ENCODE data around the gene NEURL3. TPM values are rescaled to one million over a fixed set of nuclear protein-coding genes. Genes with fewer than 3 reads are reported as not detected.

The NEURL3 gene
- total and polyA plus RNA-seq, 2 of the 4 experiments (the other 2 are of a cell fraction), result not detected

DNA sequence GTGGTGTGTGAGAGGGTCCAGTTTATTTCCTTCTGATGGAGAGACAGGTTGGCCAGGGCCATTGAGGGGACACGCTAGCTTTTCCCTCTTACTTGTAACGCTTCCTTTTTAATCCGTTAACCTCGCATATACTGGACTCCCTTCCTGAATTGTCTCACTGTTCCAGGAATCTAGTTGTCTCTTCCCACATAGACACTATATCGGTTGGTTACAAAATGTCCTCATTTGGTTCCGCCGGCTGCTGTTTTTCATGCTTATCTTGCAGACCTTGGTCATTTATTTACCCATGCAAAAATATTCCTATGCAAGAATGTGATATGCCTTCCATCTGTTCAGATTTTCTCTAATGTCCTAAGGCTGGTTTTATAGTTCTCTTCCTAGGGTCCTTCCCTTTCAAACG is 35.0 kb downstream of the NEURL3 start:
- H4K5ac ChIP-seq (ENCODE audit: low read depth, low read length), result no peak overlapping the region
- no peak overlapping the region for H2AK5ac ChIP-seq (ENCODE audit: low read depth, low read length)
- TF ChIP-seq POLR2A (IDR thresholded peaks at IDR 0.05; ENCODE audit: low read depth, low read length) (no peak), RFX5 (IDR thresholded peaks at IDR 0.05; ENCODE audit: low read depth, low read length) (no peak), CHD1 (IDR thresholded peaks at IDR 0.05; ENCODE audit: low read depth, low read length) (no peak), RAD21 (IDR thresholded peaks at IDR 0.05; ENCODE audit: low read length) (no peak), NFE2L2 (IDR thresholded peaks at IDR 0.05; ENCODE audit: low read depth, low read length) (no peak), CEBPB (IDR thresholded peaks at IDR 0.05; ENCODE audit: low read depth, low read length) (no peak), RCOR1 (IDR thresholded peaks at IDR 0.05; ENCODE audit: insufficient replicate concordance, low read length) (no peak), MXI1 (IDR thresholded peaks at IDR 0.05; ENCODE audit: borderline replicate concordance, low read depth, low read length) (no peak), BHLHE40 (IDR thresholded peaks at IDR 0.05; ENCODE audit: low read depth, low read length) (no peak), MAFK (IDR thresholded peaks at IDR 0.05; ENCODE audit: low read depth, low read length) (no peak), SMC3 (IDR thresholded peaks at IDR 0.05; ENCODE audit: low read depth, low read length) (no peak), FOS (IDR thresholded peaks at IDR 0.05; ENCODE audit: low read depth, low read length) (no peak), MAZ (IDR thresholded peaks at IDR 0.05; ENCODE audit: borderline replicate concordance, low read depth, low read length) (no peak)
- TF ChIP-seq, protein P1, sequence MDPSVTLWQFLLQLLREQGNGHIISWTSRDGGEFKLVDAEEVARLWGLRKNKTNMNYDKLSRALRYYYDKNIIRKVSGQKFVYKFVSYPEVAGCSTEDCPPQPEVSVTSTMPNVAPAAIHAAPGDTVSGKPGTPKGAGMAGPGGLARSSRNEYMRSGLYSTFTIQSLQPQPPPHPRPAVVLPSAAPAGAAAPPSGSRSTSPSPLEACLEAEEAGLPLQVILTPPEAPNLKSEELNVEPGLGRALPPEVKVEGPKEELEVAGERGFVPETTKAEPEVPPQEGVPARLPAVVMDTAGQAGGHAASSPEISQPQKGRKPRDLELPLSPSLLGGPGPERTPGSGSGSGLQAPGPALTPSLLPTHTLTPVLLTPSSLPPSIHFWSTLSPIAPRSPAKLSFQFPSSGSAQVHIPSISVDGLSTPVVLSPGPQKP (IDR thresholded peaks at IDR 0.05; ENCODE audit: borderline replicate concordance, low read depth, low read length), result no peak
- TF ChIP-seq, protein P2, sequence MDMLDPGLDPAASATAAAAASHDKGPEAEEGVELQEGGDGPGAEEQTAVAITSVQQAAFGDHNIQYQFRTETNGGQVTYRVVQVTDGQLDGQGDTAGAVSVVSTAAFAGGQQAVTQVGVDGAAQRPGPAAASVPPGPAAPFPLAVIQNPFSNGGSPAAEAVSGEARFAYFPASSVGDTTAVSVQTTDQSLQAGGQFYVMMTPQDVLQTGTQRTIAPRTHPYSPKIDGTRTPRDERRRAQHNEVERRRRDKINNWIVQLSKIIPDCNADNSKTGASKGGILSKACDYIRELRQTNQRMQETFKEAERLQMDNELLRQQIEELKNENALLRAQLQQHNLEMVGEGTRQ (IDR thresholded peaks at IDR 0.05; ENCODE audit: low read depth, low read length), result no peak
- no peak overlapping the region for H3K4ac ChIP-seq (ENCODE audit: low read depth, low read length)
- no peaks in the 10 kb centered on the region for H4K20me1 ChIP-seq (ENCODE audit: insufficient read depth, low read length)
- no peak overlapping the region for H3K27ac ChIP-seq (ENCODE audit: insufficient read depth, low read length)
- H4K91ac ChIP-seq (ENCODE audit: insufficient read depth, low read depth, low read length), result no peak overlapping the region
- in situ Hi-C loops (cut with MboI; ENCODE audit: low sequenced_read_pairs) (no loop called here), intact Hi-C loops (cut with micrococcal nuclease) (loop anchor here (1.0 kb wide), 1 partner anchor 39 kb away; no protein-coding TSS in a partner anchor), dilution Hi-C loops (cut with HindIII; ENCODE audit: low sequenced_read_pairs, unreplicated experiment) (no loop called here)
- no peak overlapping the region for H2BK20ac ChIP-seq (ENCODE audit: low read depth, low read length)
- H2BK15ac ChIP-seq (ENCODE audit: low read depth, low read length), result no peak overlapping the region
- no peaks in the 10 kb centered on the region for H3K36me3 ChIP-seq (ENCODE audit: control insufficient read depth, insufficient read depth, low read length)
- H3K14ac ChIP-seq (replicated peaks; ENCODE audit: low read depth, low read length), result no peak overlapping the region
- no peak overlapping the region for H2BK120ac ChIP-seq (ENCODE audit: low read depth, low read length)
- ChIA-PET POLR2A (ENCODE audit: unreplicated experiment) (no interaction called here), CTCF (interaction anchor here (0.8 kb wide), 1 partner anchor 39 kb away, joined by 3 read pairs; no protein-coding TSS in a partner anchor)
- no peak overlapping the region for H3K4me3 ChIP-seq (ENCODE audit: insufficient read depth, low read depth, low read length)
- DNase-seq, result no peak
- H3K4me2 ChIP-seq (ENCODE audit: low read depth, low read length), result no peak overlapping the region
- ATAC-seq (ENCODE audit: low read depth), result no peak
- no peak overlapping the region for H3K56ac ChIP-seq (ENCODE audit: extremely low read depth, insufficient read depth, low read length)
- 67% methylated on average over 4 of the region's 8 CpGs; no CpG with 5 or more reads in 1 of the 2 experiments for WGBS, 2 experiments (ENCODE audit: extremely low coverage in 2 of 2, insufficient read length in 1 of 2)
- H2BK5ac ChIP-seq (ENCODE audit: low read depth, low read length, poor library complexity, severe bottlenecking), result no peak overlapping the region
- no peak overlapping the region for H3K23ac ChIP-seq (ENCODE audit: low read depth, low read length)
- H4K8ac ChIP-seq (ENCODE audit: low read depth in 2 of 2, low read length in 2 of 2), result no peak overlapping the region
- H3K18ac ChIP-seq (ENCODE audit: low read depth, low read length), result no peak overlapping the region
- BruUV-seq (replicated peaks), result no TSS peak
- peaks cover 20% of the 10 kb centered on the region for H3K27me3 ChIP-seq (ENCODE audit: control insufficient read depth, insufficient read depth, low read length)
- no peak overlapping the region for H2AFZ ChIP-seq (replicated peaks; ENCODE audit: low read length, poor library complexity)
- no peak overlapping the region for H3K9ac ChIP-seq (ENCODE audit: low read depth, low read length)
- H3K79me1 ChIP-seq (ENCODE audit: low read depth in 1 of 2, low read length in 2 of 2), result no peaks in the 10 kb centered on the region
- H3K9me3 ChIP-seq (ENCODE audit: control insufficient read depth, insufficient read depth, low read length), result no peaks in the 10 kb centered on the region
- H3K4me1 ChIP-seq (ENCODE audit: control insufficient read depth, insufficient read depth, low read length), result no peaks in the 10 kb centered on the region; the same call in 1 of the 2 replicates
- H3K9me1 ChIP-seq (ENCODE audit: insufficient read depth, low read length), result no peaks in the 10 kb centered on the region
- H2AK9ac ChIP-seq (replicated peaks; ENCODE audit: low read depth, low read length, poor library complexity), result no peak overlapping the region
